CD4-positive, alpha-beta T cell treated with Interleukin-2 at 100 ng/mL for 4 hours (primary cell): Measurements from ENCODE around the gene MDFIC.
A peak's percentile ranks its signal among the peaks of the same experiment; 100 is the strongest.

Experiments used
- DNase-seq: peaks from one replicate; pipeline ENCODE4 v3.0.0-alpha.2; 2020; ENCODE audit warnings: low spot score

Gene MDFIC

GRCh38 chr7:114928060-114928459 lies 6.2 kb downstream of the MDFIC start:
- DNase-seq: no peak

- DNase-seq: no peak
Observed at GRCh38 chr7:114929570-114929969, 7.7 kb downstream of the MDFIC start.

- no peak for DNase-seq
Observed at GRCh38 chr7:114930107-114930661, 8.3 kb downstream of the MDFIC start.

GRCh38 chr7:114930829-114931655 lies 9.1 kb downstream of the MDFIC start:
- peak; percentile 49 for DNase-seq

- DNase-seq: peak; percentile 62
Observed at GRCh38 chr7:114931656-114932011, 9.7 kb downstream of the MDFIC start.

GRCh38 chr7:114932991-114933390 lies 11.1 kb downstream of the MDFIC start:
- DNase-seq: no peak

GRCh38 chr7:114933658-114934057 lies 11.8 kb downstream of the MDFIC start:
- no peak for DNase-seq

- DNase-seq: no peak
Observed at GRCh38 chr7:114934086-114934485, 12.2 kb downstream of the MDFIC start.

GRCh38 chr7:114934713-114935112 lies 12.8 kb downstream of the MDFIC start:
- no peak for DNase-seq

- DNase-seq: no peak
Observed at GRCh38 chr7:114936471-114936870, 14.6 kb downstream of the MDFIC start.

- no peak for DNase-seq
Observed at GRCh38 chr7:114937446-114937845, 15.6 kb downstream of the MDFIC start.

GRCh38 chr7:114938785-114939184 lies 16.9 kb downstream of the MDFIC start:
- DNase-seq: no peak

- DNase-seq: peak; percentile 36
Observed at GRCh38 chr7:114939484-114940097, 17.7 kb downstream of the MDFIC start.

- no peak for DNase-seq
Observed at GRCh38 chr7:114940220-114940619, 18.3 kb downstream of the MDFIC start.

- no peak for DNase-seq
Observed at GRCh38 chr7:114941692-114942091, 19.8 kb downstream of the MDFIC start.

GRCh38 chr7:114942446-114943175 lies 20.7 kb downstream of the MDFIC start:
- no peak for DNase-seq

GRCh38 chr7:114943530-114943929 lies 21.6 kb downstream of the MDFIC start:
- no peak for DNase-seq

GRCh38 chr7:114943953-114944744 lies 22.3 kb downstream of the MDFIC start:
- no peak for DNase-seq

- no peak for DNase-seq
Observed at GRCh38 chr7:114944745-114945625, 23.1 kb downstream of the MDFIC start.

- no peak for DNase-seq
Observed at GRCh38 chr7:114949231-114949630, 27.3 kb downstream of the MDFIC start.

- no peak for DNase-seq
Observed at GRCh38 chr7:114952296-114952695, 30.4 kb downstream of the MDFIC start.
